Myometrial cell (primary cell): ENCODE measurements around the gene A3GALT2. TPM values are rescaled to one million over a fixed set of nuclear protein-coding genes. Genes with fewer than 3 reads are reported as not detected.

Source experiments
- total RNA-seq: library from RNA; depleted of rRNA; stranded (reverse); fragments of >200 nt; gene quantifications from 2 replicates; pipeline ENCODE4 v1.2.3, GENCODE V29; 2015

A3GALT2 gene
- not detected in 2 replicates for total RNA-seq

DNA sequence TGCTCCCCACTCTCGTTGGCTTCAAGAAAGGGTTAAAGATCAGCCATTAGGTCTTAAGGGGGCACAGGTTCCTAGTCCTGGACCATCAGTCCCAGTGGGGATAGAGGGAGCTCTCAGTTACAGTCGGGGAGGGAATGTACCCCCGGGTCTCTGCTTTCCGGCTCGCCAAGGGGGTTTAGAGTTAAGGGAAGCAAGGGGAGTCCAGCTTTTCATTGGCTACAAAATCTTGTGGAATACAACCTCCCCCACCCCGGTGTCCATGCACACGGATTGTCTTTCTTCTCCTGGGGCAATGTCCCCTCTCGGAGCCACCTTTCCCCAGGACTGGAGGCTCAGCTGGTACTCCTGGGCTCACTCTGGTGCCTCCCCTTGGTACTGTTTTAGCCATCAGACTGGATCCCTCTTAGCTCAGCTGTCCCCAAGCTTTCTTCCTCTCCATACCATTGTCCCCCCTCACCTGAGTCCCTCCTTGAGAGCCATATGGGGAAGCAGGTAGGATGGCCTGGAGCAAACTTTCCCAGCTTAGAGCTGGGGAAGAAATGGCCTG lies at the start of gene A3GALT2:
TSS of gene A3GALT2 (minus strand) at position 480 of the 547 bp plus-strand sequence. CDS start at position 480, 0 bp downstream.

Other genes starting within 250 kb of the A3GALT2 start
- gene AZIN2, start 239.9 kb downstream of the A3GALT2 start, total RNA-seq: 6.3 and 17.0 TPM in 2 replicates
- 3.4 and 3.7 TPM in 2 replicates for gene TRIM62, start 139.1 kb downstream of the A3GALT2 start, total RNA-seq
- 5.8 and 8.7 TPM in 2 replicates for gene ZNF362, start 64.6 kb downstream of the A3GALT2 start, total RNA-seq
- gene PHC2, start 110.0 kb upstream of the A3GALT2 start, total RNA-seq: 180 and 183 TPM in 2 replicates
- 3.5 and 4.3 TPM in 2 replicates for gene ZSCAN20, start 151.5 kb upstream of the A3GALT2 start, total RNA-seq